ENCODE measurements around the gene PIM3.

PIM3 gene

DNA sequence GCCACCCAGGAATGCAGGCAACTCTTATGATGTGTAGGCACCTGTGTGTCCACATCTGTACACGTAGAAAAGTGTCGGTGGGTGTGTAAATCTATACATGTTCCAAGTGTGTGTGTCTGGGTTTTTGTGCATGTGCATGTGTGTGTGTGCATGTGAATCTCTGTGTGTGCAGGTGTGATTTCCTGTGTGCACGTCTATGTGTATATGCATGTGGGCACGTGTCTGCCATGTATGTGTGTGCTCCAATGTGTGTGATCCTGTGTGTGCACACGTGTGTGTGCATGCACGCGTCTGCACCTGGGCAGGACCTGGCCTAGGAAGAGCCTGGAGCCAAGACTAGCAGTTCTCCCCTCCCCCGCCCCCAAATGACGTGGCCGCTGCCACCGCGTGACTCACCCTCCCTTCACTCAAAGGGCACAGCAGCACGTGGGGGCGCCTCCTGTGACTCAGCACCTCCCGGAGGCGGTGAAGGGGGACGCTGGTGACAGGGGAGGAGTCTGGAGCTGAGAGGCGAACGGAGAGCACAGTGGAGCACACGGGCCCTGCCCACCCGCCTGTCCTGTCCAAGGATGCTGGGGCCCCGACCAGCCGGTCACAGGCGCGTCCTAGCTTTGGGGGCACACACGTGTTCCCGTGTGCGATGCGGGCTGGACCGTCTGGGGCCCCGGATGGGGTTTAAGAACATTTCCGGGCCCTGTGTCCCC, 10.1 kb downstream of the PIM3 start:
- peak; percentile 98 for DNase-seq (ENCODE audit: low spot score)
- Histone ChIP-seq H3K27ac (peak overlapping the region; percentile 68 to 90), H3K4me3 (peak overlapping the region; percentile 69)
- TF ChIP-seq, protein P1, sequence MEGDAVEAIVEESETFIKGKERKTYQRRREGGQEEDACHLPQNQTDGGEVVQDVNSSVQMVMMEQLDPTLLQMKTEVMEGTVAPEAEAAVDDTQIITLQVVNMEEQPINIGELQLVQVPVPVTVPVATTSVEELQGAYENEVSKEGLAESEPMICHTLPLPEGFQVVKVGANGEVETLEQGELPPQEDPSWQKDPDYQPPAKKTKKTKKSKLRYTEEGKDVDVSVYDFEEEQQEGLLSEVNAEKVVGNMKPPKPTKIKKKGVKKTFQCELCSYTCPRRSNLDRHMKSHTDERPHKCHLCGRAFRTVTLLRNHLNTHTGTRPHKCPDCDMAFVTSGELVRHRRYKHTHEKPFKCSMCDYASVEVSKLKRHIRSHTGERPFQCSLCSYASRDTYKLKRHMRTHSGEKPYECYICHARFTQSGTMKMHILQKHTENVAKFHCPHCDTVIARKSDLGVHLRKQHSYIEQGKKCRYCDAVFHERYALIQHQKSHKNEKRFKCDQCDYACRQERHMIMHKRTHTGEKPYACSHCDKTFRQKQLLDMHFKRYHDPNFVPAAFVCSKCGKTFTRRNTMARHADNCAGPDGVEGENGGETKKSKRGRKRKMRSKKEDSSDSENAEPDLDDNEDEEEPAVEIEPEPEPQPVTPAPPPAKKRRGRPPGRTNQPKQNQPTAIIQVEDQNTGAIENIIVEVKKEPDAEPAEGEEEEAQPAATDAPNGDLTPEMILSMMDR (IDR thresholded peaks at IDR 0.05) = no peak

DNA sequence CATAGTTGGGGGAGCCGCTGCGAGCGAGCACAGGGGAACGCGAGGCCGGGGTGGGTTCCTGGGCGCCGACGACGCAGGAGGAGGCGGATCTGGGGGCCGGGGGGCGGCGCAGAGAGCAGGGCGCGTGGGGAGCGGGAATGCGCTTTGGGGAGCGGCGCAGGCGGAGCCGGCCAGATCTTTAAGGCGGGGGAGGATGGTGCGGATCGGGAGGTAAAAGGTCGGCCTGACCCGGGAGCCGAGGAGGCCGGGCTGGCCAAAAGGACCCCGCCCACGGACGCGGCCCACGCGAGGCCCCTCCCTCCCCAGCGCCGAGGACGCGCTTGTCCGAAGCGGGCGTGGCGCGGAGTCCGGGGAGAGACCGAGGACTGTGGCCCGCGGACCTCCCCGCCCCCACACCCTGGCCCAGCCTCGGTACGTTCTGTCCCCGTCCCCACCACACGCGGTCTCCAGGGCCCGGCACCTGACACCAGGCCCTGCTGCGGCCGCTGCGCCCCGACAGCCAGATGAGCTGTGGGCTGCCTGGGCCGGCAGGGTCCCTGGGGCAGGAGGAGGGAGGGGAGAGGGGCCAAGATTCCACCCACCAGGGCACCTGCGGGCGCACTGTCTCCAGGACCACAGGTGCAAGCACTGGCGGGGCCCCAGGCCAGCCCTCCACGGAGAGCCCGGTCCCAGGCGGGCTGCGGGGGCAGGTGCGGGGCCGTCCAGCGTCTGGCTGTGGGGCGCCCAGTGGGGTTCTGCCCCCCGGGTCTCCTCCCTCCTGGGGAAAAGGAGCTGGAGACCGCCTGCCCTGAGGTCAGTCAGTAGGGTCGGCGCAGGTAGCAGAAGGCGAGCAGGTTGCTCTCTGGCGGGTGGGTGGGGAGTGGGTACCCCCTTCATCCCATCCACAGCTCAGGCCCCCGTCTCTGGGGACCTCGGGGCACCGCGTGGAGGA, 10.9 kb downstream of the PIM3 start:
- peak; percentile 85 for DNase-seq (ENCODE audit: low spot score)
- peak overlapping the region; percentile 68 to 90 for H3K27ac ChIP-seq
- TF ChIP-seq, protein P1 (IDR thresholded peaks at IDR 0.05) = no peak
- peak overlapping the region; percentile 69 for H3K4me3 ChIP-seq

DNA sequence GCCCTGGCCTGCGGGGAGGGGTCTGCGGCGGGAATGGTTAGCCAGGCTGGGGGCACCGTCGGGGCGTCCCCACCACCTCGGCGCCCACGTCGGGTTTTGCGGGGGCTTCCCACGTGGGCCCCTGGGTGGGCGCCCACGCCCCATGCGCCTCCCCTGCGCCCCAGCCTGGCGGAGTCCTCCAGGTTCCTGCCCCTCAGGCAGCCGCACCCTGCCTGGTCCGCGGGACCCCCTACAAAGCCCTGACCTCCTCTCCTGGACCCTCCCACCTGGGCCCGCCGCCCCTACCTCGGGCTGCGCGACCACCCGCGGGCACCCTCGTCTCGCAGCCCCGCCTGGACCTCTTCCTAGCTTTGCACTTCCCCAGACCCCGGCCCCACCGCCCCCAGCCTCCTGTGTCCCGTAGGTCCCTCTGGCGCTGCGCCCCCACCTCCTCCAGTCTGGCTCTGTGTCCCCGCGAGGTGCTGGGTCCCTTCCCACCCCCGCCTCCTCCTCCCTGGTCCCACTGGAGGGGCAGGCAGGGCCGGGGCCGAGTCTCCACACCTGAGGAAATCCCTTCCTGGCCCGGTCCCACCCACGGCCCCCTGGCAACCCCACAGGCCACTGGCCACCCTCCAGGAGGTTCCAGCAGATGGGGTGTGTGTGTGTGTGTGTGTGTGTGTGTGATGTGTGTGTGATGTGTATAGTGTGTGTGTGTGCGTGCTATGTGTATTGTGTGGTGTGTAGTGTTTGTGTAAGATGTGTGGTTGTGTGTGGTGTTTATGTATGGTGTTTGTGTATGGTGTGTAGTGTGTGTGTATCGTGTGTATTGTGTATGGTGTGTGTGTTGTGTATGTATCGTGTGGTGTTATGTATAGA, 11.8 kb downstream of the PIM3 start:
- DNase-seq (ENCODE audit: low spot score) = peak; percentile 74
- Histone ChIP-seq H3K4me3 (peak overlapping the region; percentile 69), H3K27ac (peak overlapping the region; percentile 68 to 90)
- TF ChIP-seq, protein P1 (IDR thresholded peaks at IDR 0.05) = no peak

DNA sequence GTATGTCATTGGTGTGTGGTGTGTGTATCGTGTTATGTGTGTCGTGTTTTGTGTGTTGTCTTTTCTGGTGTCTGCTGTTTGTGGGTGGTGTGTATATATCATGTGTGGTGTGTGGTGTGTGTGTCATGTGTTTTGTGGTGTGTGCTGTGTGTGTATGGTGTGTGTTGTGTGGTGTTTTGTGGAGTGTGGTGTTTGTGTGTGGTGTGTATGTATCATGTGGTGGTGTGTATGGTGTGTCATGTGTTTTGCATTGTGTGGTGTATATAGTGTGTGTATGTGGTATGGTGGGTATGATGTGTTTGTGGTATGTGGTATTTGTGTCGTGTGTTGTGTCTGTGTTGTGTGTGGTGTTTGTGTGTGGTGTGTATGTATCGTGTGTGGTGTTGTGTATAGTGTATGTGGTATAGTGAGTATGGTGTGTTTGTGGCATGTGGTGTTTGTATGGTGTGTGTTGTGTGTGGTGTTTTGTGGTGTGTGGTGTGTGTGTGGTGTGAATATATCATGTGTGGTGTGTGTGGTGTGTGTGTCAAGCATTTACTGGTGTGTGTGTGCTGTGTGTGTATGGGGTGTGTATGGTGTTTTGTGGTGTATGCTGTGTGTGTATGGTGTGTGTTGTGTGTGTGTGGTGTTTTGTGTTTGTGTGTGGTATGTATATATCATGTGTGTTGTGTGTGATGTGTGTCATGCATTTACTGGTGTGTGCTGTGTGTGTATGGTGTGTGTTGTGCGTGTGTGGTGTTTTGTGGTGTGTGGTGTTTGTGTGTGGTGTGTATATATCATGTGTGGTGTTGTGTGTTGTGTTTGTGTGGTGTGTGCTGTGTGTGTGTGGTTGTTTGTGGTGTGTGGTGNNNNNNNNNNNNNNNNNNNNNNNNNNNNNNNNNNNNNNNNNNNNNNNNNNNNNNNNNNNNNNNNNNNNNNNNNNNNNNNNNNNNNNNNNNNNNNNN, 12.7 kb downstream of the PIM3 start:
- Histone ChIP-seq H3K4me3 (no peak overlapping the region), H3K27ac (no peak overlapping the region)
- TF ChIP-seq, protein P1 (IDR thresholded peaks at IDR 0.05) = no peak
- DNase-seq (ENCODE audit: low spot score) = no peak

DNA sequence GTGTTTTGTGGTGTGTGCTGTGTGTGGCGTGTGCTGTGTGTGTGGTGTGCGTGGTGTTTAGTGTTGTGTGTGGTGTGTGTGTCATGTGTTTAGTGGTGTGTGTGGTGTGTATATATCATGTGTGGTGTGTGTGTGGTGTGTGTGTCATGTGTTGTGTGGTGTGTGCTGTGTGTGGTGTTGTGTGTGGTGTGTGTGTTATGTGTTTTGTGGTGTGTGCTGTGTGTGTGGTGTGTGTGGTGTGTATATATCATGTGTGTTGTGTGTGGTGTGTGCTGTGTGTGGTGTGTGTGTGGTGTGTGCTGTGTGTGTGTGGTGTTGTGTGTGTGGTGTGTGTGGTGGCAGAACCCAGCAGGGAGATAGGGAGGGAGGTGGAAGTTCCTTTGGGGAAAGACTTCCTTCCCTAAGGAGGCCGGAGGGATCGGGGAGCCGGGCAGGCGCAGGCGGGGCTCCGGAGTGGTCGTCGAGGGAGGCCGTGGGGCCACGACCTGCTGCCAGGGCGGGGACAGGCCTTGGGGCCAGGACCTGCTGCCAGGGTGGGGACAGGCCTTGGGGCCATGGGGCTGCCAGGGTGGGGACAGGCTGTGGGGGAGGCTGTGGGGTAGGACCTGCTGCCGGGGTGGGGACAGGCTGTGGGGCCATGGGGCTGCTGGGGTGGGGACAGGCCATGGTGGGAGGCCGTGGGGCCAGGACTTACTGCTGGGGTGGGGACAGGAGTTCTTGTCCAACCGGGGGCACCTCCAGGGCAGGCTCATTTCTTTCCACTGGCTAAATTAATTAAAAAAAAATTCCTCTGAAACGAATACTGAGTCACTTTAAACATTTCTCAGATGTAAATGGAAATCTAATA, 15.2 kb downstream of the PIM3 start:
- peak; percentile 75 for DNase-seq (ENCODE audit: low spot score)
- Histone ChIP-seq H3K4me3 (no peak overlapping the region), H3K27ac (peak overlapping the region in 1 of 2 donors; percentile 60)
- TF ChIP-seq, protein P1 (IDR thresholded peaks at IDR 0.05) = no peak
